ENCODE measurements around the gene TRAPPC12.
"Not testable (repeated sequence)": the region's sequence is repeated elsewhere in the genome, so short reads cannot be mapped to it uniquely, and the experiment has no call there.

The TRAPPC12 gene

DNA sequence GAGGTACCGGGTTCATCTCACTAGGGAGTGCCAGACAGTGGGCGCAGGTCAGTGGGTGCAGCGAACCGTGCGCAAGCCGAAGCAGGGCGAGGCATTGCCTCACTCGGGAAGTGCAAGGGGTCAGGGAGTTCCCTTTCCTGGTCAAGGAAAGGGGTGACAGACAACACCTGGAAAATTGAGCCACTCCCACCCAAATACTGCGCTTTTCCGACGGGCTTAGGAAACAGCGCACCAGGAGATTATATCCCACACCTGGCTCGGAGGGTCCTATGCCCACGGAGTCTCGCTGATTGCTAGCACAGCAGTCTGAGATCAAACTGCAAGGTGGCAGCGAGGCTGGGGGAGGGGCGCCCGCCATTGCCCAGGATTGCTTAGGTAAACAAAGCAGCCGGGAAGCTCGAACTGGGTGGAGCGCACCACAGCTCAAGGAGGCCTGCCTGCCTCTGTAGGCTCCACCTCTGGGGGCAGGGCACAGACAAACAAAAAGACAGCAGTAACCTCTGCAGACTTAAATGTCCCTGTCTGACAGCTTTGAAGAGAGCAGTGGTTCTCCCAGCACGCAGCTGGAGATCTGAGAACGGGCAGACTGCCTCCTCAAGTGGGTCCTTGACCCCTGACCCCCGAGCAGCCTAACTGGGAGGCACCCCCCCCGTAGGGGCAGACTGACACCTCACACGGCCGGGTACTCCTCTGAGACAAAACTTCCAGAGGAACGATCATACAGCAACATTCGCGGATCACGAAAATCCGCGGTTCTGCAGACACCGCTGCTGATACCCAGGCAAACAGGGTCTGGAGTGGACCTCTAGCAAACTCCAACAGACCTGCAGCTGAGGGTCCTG, 9.9 kb upstream of the TRAPPC12 start:
- DNase-seq (ENCODE audit: low spot score): not testable (repeated sequence)

- DNase-seq (ENCODE audit: low spot score): no peak
Measured at GRCh38 chr2:3376821-3377220, 2.7 kb upstream of the TRAPPC12 start.

- no peak for DNase-seq (ENCODE audit: low spot score)
Measured at GRCh38 chr2:3377279-3377611, 2.2 kb upstream of the TRAPPC12 start.

- DNase-seq (ENCODE audit: low spot score): peak; percentile 93
Measured at GRCh38 chr2:3377612-3378432, 1.7 kb upstream of the TRAPPC12 start, which contains the start of gene EIPR1. TSS of gene EIPR1 (minus strand) at chr2:3377818. CDS start at chr2:3377689, 129 bp downstream.

GRCh38 chr2:3379339-3379646, 201 bp upstream of the TRAPPC12 start:
- DNase-seq (ENCODE audit: low spot score): no peak

- DNase-seq (ENCODE audit: low spot score): no peak
Measured at GRCh38 chr2:3386448-3386958, 7.0 kb downstream of the TRAPPC12 start.

DNA sequence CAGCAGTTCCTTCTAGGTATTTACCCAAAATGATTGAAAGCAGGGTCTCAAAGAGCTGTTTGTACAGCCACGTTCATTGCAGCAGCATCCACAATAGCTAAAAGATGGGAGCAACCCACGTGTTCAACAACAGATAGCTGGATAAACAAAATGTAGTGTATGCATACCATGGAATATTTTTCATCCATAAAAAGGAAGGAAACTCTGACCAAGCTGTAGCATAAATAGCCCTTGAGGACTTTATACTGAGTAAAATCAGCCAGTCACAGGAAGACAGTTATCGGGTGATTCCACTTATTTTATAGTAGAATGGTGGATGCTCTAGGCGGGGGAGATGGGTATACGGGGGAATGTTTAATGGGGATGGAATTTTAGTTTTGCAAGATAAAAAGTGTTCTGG, 7.5 kb downstream of the TRAPPC12 start:
- DNase-seq (ENCODE audit: low spot score): no peak

- DNase-seq (ENCODE audit: low spot score): no peak
Measured at GRCh38 chr2:3387644-3388411, 8.3 kb downstream of the TRAPPC12 start.

- DNase-seq (ENCODE audit: low spot score): no peak
Measured at GRCh38 chr2:3388412-3388738, 8.9 kb downstream of the TRAPPC12 start.

DNA sequence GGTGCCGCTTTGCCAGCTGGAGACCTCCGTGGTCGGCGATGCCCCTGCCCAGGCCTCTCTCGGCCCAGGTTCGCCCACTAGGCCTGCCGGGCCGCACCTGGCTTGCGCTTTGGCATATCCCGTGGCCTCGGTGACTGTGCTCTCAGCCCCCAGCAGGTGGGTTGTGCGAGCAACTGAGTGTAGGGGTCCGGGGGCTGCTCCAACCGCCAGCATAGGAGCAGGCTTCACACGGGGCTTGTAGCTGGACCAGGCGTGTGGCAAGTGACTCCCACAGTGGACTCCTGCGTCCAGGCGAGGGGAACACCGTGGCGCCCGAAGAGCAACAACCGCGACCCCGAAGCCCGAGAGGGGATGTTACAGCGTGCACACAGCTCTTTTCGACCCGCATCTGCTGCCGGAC, 9.7 kb downstream of the TRAPPC12 start:
- no peak for DNase-seq (ENCODE audit: low spot score)

DNA sequence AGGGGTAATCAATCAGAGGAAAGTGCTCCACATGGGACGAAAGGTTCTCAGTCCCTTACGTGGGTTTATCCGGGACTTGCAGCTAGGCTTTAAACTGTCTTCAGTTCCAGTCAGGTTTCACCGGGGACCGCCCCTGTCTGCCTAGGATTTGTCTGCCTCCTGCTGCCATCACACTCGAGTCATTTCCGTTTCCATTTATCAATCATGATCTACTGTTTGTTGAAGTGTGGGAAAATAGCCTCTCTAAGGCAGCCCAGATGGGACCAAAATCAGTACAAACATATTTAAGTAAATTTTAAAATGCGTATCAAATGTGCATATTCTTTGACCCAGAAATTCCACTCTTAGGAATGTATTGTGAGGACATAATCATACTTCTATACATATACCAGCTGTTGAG, 10.5 kb downstream of the TRAPPC12 start:
- DNase-seq (ENCODE audit: low spot score): no peak

DNA sequence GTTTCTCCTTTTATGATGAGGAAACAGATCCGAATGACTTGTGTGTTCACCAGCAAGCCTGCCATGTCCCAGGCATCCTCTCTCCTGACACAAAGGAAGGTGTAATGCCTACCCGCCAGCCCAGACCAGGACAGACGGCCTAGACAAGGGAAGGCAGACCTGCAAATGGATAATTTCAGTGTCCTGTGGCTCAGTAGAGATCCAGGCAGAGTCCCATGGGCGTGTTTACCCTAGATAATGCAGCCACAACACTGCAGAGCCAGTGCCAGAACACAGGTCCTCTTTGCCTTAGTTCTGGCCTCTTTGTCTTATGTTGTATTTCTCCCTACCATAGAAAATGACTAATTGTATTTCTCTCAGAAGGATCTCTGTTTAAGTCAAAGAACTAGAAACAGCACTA, 12.7 kb downstream of the TRAPPC12 start:
- DNase-seq (ENCODE audit: low spot score): no peak

GRCh38 chr2:3396920-3397559, 17.5 kb downstream of the TRAPPC12 start:
- no peak for DNase-seq (ENCODE audit: low spot score)

GRCh38 chr2:3398857-3399256, 19.4 kb downstream of the TRAPPC12 start:
- no peak for DNase-seq (ENCODE audit: low spot score)

DNA sequence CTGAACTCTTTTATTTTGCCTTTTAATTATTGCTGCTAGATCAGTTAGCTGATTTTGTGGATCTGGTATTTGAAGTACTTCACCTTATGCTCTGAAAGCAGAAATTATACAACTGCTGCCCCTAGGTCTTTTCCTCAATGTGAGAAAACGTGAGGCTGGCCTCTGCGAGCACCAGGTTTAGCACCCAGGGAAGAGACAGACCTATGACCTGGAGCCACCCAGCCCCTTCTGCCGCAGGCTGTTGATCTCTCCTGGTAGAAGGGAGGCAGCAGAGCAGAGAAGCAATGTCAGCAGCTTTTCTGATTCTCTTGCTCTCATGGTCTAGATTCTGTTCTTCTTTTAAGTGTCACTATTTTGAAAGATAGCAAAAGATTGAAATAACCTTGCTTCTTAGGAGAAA, 19.9 kb downstream of the TRAPPC12 start:
- no peak for DNase-seq (ENCODE audit: low spot score)

GRCh38 chr2:3399829-3400228, 20.3 kb downstream of the TRAPPC12 start:
- no peak for DNase-seq (ENCODE audit: low spot score)

DNA sequence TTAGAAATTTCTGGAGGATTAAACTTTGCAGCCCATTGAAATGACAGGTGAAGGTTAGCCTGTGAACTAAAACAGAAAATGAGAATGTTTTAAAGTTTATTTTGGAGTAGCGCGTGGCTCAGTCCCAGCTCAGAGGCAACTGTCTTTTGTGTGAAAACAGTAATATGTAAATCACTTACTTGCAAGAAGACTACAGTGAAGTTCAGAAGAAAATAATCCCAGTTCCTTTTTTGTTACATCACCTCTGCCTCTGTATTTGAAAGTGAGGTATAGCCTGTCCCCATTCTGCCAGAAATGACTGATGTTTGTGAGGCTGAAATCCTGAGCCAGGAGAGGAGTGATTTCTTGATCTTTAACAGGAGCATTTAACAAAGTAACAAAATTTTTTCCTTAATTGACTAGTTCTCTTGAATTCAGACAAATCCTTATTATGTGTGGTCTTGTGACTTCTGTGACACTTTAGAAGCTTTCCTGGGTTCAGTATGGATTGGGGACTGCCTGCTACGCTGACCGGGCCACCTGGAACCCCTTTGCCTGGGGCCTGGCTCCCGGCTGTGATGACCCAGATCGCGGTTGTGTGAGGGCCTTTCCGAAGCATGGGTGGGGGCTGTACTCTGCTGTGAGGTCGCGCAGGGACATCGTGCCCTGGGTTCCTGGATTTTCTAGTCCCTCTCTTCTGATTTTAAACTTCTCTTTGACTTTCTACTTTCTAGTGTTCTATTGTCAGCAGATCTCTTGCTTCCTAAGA, 24.3 kb downstream of the TRAPPC12 start:
- DNase-seq (ENCODE audit: low spot score): no peak

DNA sequence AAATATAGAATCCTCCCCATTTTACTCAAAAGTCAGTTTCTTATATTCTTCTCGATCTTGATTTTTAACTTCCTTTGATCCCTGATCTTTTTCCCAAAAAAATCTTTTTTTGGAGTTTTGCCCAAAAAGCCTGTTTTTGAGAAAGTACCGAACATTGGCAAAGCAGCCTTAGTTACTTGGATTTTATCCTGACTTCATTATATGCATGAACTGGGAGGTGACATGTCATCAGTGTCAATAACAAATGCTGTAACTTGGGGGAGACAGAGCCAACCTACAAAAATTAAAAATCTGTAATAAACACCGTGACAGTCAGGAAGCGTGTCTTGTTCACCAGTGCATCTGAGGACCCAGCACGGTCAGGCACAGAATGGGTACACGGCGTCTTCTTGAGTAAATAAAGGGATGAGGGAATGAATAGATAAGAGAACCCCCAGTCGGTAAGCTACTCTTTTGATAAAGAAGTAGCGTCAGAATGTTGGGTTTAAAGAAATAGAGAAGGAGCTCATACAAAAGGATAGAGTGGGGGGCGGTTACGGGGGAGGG, 24.9 kb downstream of the TRAPPC12 start:
- no peak for DNase-seq (ENCODE audit: low spot score)

- DNase-seq (ENCODE audit: low spot score): no peak
Measured at GRCh38 chr2:3405307-3405706, 25.8 kb downstream of the TRAPPC12 start.

GRCh38 chr2:3405876-3406275, 26.4 kb downstream of the TRAPPC12 start:
- no peak for DNase-seq (ENCODE audit: low spot score)

DNA sequence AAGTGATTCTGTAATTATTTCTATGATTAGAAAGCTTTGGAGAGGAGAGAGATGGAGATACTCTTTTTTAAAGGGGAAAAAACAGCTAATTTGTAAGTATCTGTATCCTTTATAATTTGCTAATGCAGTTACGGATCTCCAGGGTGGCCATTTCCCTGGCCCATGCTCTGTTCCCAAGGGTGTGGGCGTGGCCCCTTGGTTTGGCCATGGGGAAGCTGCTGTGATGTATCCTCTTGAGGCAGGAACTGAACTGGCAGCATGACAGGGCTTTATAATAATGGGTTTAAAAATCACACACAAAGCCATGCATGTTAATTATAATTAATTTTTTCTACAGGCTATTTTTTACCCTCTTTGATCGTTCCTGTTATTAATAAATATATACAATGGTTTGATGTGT, 27.0 kb downstream of the TRAPPC12 start:
- DNase-seq (ENCODE audit: low spot score): no peak
